Measurements from ENCODE around the gene SORBS2.

Gene SORBS2

DNA sequence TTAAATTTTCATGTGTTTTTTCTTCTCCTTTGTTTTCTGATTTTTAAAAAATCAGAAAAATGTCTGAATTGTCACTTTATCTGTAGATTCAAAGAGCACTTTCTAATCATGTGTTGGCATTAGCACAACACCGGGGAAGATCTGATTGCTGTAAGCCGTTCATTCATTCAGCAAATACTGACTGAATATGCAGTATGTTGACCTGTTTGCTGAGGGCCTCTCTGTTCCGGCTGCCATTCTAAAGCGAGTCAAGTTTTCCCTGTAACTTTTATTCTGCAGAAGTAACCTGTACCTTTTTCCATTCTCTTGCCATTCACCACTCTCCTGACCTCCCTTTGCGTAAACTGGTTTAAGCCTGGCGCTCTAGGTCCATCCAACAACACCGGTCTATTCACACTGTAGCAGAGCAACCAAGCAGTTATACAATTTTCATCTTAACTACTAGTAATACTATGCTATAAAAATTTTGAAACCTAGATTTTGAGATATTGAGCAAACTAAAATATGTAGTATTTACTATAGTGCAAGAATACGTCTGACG, 6.7 kb downstream of the SORBS2 start:
- H3K27me3 ChIP-seq (ENCODE audit: insufficient read depth, low read depth): no peaks in the 10 kb centered on the region
- no peak overlapping the region for H3K9ac ChIP-seq
- no peak overlapping the region for H3K27ac ChIP-seq
- no peak overlapping the region for H3K4me2 ChIP-seq
- H3K79me2 ChIP-seq (ENCODE audit: insufficient read depth, low read depth): no peaks in the 10 kb centered on the region
- no peaks in the 10 kb centered on the region for H4K20me1 ChIP-seq (ENCODE audit: insufficient read depth)
- TF ChIP-seq, protein P1, sequence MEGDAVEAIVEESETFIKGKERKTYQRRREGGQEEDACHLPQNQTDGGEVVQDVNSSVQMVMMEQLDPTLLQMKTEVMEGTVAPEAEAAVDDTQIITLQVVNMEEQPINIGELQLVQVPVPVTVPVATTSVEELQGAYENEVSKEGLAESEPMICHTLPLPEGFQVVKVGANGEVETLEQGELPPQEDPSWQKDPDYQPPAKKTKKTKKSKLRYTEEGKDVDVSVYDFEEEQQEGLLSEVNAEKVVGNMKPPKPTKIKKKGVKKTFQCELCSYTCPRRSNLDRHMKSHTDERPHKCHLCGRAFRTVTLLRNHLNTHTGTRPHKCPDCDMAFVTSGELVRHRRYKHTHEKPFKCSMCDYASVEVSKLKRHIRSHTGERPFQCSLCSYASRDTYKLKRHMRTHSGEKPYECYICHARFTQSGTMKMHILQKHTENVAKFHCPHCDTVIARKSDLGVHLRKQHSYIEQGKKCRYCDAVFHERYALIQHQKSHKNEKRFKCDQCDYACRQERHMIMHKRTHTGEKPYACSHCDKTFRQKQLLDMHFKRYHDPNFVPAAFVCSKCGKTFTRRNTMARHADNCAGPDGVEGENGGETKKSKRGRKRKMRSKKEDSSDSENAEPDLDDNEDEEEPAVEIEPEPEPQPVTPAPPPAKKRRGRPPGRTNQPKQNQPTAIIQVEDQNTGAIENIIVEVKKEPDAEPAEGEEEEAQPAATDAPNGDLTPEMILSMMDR (conservative IDR thresholded peaks at IDR 0.05; ENCODE audit: low read depth, low read length): no peak
- H3K4me3 ChIP-seq (IDR thresholded peaks at IDR 0.05; ENCODE audit: insufficient read depth, low read depth, low read length): no peak overlapping the region
- H3K4me1 ChIP-seq (ENCODE audit: low read depth, poor library complexity, severe bottlenecking): no peaks in the 10 kb centered on the region
- no peaks in the 10 kb centered on the region for H3K36me3 ChIP-seq (ENCODE audit: insufficient read depth)
- H2AFZ ChIP-seq (ENCODE audit: low read depth): no peak overlapping the region

DNA sequence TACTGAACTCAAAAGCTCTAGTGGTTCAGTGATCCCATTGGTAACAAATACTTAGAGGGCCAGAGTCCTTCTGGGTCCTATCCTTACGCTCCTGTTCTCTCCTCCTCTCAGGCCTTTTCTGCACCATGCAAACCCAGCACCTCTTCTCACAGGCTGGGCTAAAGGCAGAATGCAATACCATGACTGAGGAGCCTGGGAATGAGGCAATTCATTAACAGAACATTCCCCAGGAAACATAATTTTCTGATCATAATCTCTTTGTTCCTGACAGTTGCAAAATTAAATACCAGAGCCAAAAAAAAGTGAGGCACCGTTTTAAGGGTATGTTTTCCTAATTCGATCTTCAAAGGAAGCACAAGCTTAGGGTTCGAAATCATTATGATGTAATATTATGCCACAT, 9.0 kb downstream of the SORBS2 start:
- H3K4me3 ChIP-seq (IDR thresholded peaks at IDR 0.05; ENCODE audit: insufficient read depth, low read depth, low read length): no peak overlapping the region
- H3K36me3 ChIP-seq (ENCODE audit: insufficient read depth): no peaks in the 10 kb centered on the region
- H3K27ac ChIP-seq: no peak overlapping the region
- H3K9ac ChIP-seq: no peak overlapping the region
- no peaks in the 10 kb centered on the region for H4K20me1 ChIP-seq (ENCODE audit: insufficient read depth)
- H3K79me2 ChIP-seq (ENCODE audit: insufficient read depth, low read depth): no peaks in the 10 kb centered on the region
- H3K4me2 ChIP-seq: no peak overlapping the region
- H3K4me1 ChIP-seq (ENCODE audit: low read depth, poor library complexity, severe bottlenecking): no peaks in the 10 kb centered on the region
- TF ChIP-seq, protein P1 (conservative IDR thresholded peaks at IDR 0.05; ENCODE audit: low read depth, low read length): no peak
- H3K27me3 ChIP-seq (ENCODE audit: insufficient read depth, low read depth): no peaks in the 10 kb centered on the region
- H2AFZ ChIP-seq (ENCODE audit: low read depth): no peak overlapping the region

DNA sequence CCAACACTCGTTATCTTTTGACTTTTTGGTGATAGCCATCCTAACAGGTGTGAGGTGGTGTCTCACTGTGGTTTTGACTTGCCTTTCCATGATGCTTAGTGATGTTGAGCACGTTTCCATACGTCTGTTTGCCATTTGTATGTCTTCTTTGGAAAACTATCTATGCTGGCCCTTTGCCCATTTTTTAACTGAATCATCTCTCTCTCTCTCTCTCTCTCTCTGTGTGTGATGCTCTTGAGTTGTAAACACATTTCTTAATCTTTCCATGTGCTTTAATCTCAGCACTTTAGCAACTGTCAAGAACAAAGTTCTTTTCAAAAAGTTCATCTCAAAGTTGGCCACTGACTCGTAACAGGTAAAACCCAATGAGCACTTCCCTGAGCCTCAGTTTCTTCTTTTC, 10.5 kb downstream of the SORBS2 start:
- Histone ChIP-seq H3K4me2 (no peak overlapping the region), H3K27me3 (ENCODE audit: insufficient read depth, low read depth) (no peaks in the 10 kb centered on the region), H3K79me2 (ENCODE audit: insufficient read depth, low read depth) (no peaks in the 10 kb centered on the region), H3K4me1 (ENCODE audit: low read depth, poor library complexity, severe bottlenecking) (no peaks in the 10 kb centered on the region), H2AFZ (ENCODE audit: low read depth) (no peak overlapping the region), H3K27ac (no peak overlapping the region), H4K20me1 (ENCODE audit: insufficient read depth) (no peaks in the 10 kb centered on the region), H3K9ac (no peak overlapping the region), H3K4me3 (IDR thresholded peaks at IDR 0.05; ENCODE audit: insufficient read depth, low read depth, low read length) (no peak overlapping the region), H3K36me3 (ENCODE audit: insufficient read depth) (no peaks in the 10 kb centered on the region)
- TF ChIP-seq, protein P1 (conservative IDR thresholded peaks at IDR 0.05; ENCODE audit: low read depth, low read length): no peak

DNA sequence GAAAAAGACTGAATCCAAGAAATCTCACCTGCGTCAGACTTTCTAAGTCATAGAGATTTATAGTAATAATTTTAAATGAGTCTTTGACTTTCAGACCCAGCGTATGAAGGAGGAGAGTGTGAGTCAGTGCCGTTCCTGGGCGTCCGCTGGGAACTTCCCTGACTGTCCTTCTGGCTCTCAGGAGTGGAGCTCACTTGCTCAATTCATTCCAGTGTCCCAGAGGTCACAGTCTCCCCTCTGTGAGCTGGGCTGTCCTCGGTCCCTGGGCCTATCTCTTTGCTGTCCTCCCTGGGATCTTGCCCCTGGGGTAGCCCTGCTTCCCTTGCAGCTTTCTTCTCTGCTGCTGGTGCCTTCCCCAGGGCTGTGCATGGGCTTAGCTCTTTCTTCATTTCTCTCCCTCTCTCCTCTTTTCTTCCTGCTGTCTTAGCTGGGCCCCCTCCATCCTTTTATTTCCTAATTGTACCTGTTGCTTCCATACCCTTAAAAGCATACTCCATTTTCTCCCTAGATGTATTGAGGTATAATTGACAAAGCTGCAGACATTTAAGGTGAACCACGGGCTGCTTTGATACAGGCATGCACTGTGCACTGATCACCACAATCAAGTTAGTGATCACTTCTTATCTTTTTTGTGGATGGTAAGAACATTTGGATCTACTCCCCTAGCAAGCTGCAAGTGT, 11.6 kb downstream of the SORBS2 start:
- Histone ChIP-seq H3K9ac (no peak overlapping the region), H4K20me1 (ENCODE audit: insufficient read depth) (no peaks in the 10 kb centered on the region), H3K27ac (no peak overlapping the region), H3K79me2 (ENCODE audit: insufficient read depth, low read depth) (no peaks in the 10 kb centered on the region), H3K27me3 (ENCODE audit: insufficient read depth, low read depth) (no peaks in the 10 kb centered on the region), H3K36me3 (ENCODE audit: insufficient read depth) (no peaks in the 10 kb centered on the region), H3K4me3 (IDR thresholded peaks at IDR 0.05; ENCODE audit: insufficient read depth, low read depth, low read length) (no peak overlapping the region), H2AFZ (ENCODE audit: low read depth) (no peak overlapping the region), H3K4me2 (no peak overlapping the region), H3K4me1 (ENCODE audit: low read depth, poor library complexity, severe bottlenecking) (no peaks in the 10 kb centered on the region)
- TF ChIP-seq, protein P1 (conservative IDR thresholded peaks at IDR 0.05; ENCODE audit: low read depth, low read length): no peak

Data from KMS-11 (cell line).